Hematopoietic multipotent progenitor cell (in vitro differentiated cells): ENCODE results near the gene PODXL2. TPM values are rescaled to one million over a fixed set of nuclear protein-coding genes. Genes with fewer than 3 reads are reported as not detected.
A peak's percentile ranks its signal among the peaks of the same experiment; 100 is the strongest.

Experiments
- DNase-seq, 3 donors: peaks; one replicate each; pipeline ENCODE4 v3.0.0-alpha.2; 2011 to 2015; ENCODE audit warnings: low read depth in 2 of 3, low spot score in 2 of 3
- total RNA-seq: library from RNA; depleted of rRNA; stranded (reverse); fragments of >200 nt; gene quantifications from one replicate; pipeline ENCODE4 v1.2.3, GENCODE V29; 2012

Gene PODXL2
- total RNA-seq, 1 donor = 12.4 TPM

- peak in 2 of 3 donors; percentile 38 to 58 for DNase-seq
Observed at GRCh38 chr3:127629467-127630403, 750 bp downstream of the PODXL2 start.

GRCh38 chr3:127630811-127631714 is 2.1 kb downstream of the PODXL2 start:
- DNase-seq = no peak

- no peak for DNase-seq
Observed at GRCh38 chr3:127632035-127632820, 3.2 kb downstream of the PODXL2 start.

- DNase-seq = no peak
Observed at GRCh38 chr3:127634653-127635052, 5.7 kb downstream of the PODXL2 start.

- peak in 1 of 3 donors; percentile 7 for DNase-seq
Observed at GRCh38 chr3:127637546-127637945, 8.6 kb downstream of the PODXL2 start.

GRCh38 chr3:127637971-127638370 is 9.0 kb downstream of the PODXL2 start:
- DNase-seq = no peak

- DNase-seq = no peak
Observed at GRCh38 chr3:127639173-127640041, 10.4 kb downstream of the PODXL2 start.

- no peak for DNase-seq
Observed at GRCh38 chr3:127640042-127640355, 11.0 kb downstream of the PODXL2 start.

- no peak for DNase-seq
Observed at GRCh38 chr3:127644641-127645370, 15.8 kb downstream of the PODXL2 start.

GRCh38 chr3:127645371-127646015 is 16.5 kb downstream of the PODXL2 start:
- no peak for DNase-seq

GRCh38 chr3:127646501-127647046 is 17.6 kb downstream of the PODXL2 start:
- DNase-seq = no peak

GRCh38 chr3:127647166-127647844 is 18.3 kb downstream of the PODXL2 start:
- DNase-seq = no peak

- no peak for DNase-seq
Observed at GRCh38 chr3:127647845-127648204, 18.8 kb downstream of the PODXL2 start.

GRCh38 chr3:127650236-127650635 is 21.3 kb downstream of the PODXL2 start:
- DNase-seq = no peak

- DNase-seq = no peak
Observed at GRCh38 chr3:127651516-127652172, 22.7 kb downstream of the PODXL2 start.

- peak in 2 of 3 donors; percentile 32 to 55 for DNase-seq
Observed at GRCh38 chr3:127652246-127652995, 23.4 kb downstream of the PODXL2 start.

GRCh38 chr3:127654374-127654773 is 25.4 kb downstream of the PODXL2 start:
- DNase-seq = no peak
